NB4 (cell line): ENCODE data around the gene HP.

ENCODE experiments used
- DNase-seq: peaks from one replicate; pipeline ENCODE4 v3.0.0; 2010; ENCODE audit warnings: low read depth
- H3K4me3 ChIP-seq: one replicate; pipeline ENCODE4 v1.5.1; 2011; ENCODE audit warnings: mild to moderate bottlenecking, low read depth, low read length, moderate library complexity
- MYC ChIP-seq: IDR thresholded peaks from 2 replicates; pipeline ENCODE4 v1.6.1; 2011; ENCODE audit warnings: low read depth, low read length
- POLR2A ChIP-seq: IDR thresholded peaks from 2 replicates; pipeline ENCODE4 v1.6.1; 2011; ENCODE audit warnings: mild to moderate bottlenecking; ENCODE audit not compliant: insufficient read length; ENCODE audit errors: extremely low read depth
- TF ChIP-seq, protein P1 (sequence below): IDR thresholded peaks from one replicate; pipeline ENCODE4 v1.5.1; 2012; ENCODE audit warnings: low read depth, low read length
- TF ChIP-seq, protein P2 (sequence below): IDR thresholded peaks from 2 replicates; pipeline ENCODE4 v1.6.1; 2011; ENCODE audit warnings: low read depth, low read length

HP gene

GRCh38 chr16:72107371-72107770, 53.1 kb downstream of the HP start:
- TF ChIP-seq, protein P1, sequence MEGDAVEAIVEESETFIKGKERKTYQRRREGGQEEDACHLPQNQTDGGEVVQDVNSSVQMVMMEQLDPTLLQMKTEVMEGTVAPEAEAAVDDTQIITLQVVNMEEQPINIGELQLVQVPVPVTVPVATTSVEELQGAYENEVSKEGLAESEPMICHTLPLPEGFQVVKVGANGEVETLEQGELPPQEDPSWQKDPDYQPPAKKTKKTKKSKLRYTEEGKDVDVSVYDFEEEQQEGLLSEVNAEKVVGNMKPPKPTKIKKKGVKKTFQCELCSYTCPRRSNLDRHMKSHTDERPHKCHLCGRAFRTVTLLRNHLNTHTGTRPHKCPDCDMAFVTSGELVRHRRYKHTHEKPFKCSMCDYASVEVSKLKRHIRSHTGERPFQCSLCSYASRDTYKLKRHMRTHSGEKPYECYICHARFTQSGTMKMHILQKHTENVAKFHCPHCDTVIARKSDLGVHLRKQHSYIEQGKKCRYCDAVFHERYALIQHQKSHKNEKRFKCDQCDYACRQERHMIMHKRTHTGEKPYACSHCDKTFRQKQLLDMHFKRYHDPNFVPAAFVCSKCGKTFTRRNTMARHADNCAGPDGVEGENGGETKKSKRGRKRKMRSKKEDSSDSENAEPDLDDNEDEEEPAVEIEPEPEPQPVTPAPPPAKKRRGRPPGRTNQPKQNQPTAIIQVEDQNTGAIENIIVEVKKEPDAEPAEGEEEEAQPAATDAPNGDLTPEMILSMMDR = no peak
- no peak for TF ChIP-seq MYC
- TF ChIP-seq, protein P2, sequence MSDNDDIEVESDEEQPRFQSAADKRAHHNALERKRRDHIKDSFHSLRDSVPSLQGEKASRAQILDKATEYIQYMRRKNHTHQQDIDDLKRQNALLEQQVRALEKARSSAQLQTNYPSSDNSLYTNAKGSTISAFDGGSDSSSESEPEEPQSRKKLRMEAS = no peak
- TF ChIP-seq POLR2A = no peak
- no peak overlapping the region for H3K4me3 ChIP-seq
- no peak for DNase-seq

DNA sequence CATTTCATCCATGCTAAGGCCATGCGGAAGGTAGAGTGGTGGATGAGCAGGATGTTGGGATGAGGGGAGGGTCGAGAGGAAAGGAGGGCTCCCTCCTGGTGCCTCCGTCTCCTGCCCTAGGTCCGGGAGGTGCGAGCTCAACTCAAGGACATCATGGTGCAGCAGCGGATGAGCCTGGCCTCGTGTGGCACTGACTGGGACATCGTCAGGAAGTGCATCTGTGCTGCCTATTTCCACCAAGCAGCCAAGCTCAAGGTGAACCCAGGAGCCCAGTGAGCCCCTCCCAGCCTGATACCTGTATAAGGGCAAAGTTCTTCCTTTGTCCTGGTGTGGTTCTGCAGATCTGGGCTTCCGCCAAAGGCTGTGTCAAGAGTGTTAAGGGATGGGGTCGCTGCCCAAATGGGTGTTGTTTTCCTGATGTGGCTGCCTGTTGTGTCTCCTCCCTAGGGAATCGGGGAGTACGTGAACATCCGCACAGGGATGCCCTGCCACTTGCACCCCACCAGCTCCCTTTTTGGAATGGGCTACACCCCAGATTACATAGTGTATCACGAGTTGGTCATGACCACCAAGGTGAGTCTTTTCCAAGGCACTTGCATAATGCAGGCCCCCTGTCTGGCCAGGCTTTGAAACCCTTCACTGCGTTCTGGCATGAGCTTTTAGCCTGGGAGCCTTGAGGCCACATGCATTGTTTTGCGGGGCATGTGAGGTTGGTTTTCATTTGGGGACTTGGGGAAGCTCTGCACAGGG, 54.2 kb downstream of the HP start:
- TF ChIP-seq, protein P1 = no peak
- no peak for DNase-seq
- H3K4me3 ChIP-seq = no peak overlapping the region

DNA sequence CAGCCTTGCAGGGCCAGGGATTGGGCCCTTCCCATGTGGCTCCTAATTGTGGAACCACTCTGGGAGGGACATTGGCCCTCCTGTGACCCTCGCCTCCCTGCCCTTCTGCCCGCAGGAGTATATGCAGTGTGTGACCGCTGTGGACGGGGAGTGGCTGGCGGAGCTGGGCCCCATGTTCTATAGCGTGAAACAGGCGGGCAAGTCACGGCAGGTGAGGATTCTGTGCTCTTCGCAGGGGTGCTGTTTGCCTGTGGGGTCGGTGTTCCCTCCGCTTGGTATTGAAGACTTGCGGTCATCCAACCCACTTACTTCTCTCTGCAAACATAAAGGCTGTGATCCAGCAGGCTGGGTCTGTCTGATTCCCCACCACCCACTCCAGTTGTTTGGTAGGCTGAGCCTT, 55.0 kb downstream of the HP start:
- H3K4me3 ChIP-seq = no peak overlapping the region
- no peak for DNase-seq
- TF ChIP-seq POLR2A (no peak), MYC (no peak)
- TF ChIP-seq, protein P1 = no peak
- TF ChIP-seq, protein P2 = no peak

DNA sequence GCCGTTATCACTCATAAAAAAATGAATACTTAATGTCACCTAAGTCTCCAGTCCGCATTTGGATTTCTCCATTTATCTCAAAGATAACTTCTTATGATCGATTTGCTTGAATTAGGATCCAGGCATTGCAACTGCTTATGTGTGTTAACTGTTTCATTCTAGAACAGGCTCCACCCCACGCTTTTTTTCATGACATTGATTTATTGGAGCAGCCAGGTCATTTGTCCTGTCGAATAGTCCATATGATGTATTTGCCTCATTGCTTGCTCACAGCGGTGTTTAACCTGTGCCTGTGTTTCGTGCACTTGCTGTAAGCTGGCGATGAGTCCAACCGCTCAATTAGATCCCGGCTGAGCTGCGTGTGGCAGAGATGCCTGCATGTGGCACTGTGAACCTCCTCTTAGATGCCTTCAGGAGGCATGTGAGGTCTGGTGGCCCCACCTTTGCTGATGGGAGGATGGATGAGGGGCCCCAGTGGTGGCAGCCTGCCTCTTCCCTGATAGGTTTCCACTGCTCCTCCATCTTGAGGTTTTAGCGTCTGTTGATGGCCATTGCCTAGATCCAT, 55.7 kb downstream of the HP start:
- no peak for DNase-seq
- H3K4me3 ChIP-seq = no peak overlapping the region
- TF ChIP-seq MYC = no peak
- TF ChIP-seq POLR2A = no peak
- TF ChIP-seq, protein P2 = no peak
- TF ChIP-seq, protein P1 = no peak
